ENCODE measurements around the gene TRAM2. TPM values are rescaled to one million over a fixed set of nuclear protein-coding genes. Genes with fewer than 3 reads are reported as not detected.

Gene TRAM2
- total RNA-seq, 1 donor from 2014 or later, result 16.8 TPM

DNA sequence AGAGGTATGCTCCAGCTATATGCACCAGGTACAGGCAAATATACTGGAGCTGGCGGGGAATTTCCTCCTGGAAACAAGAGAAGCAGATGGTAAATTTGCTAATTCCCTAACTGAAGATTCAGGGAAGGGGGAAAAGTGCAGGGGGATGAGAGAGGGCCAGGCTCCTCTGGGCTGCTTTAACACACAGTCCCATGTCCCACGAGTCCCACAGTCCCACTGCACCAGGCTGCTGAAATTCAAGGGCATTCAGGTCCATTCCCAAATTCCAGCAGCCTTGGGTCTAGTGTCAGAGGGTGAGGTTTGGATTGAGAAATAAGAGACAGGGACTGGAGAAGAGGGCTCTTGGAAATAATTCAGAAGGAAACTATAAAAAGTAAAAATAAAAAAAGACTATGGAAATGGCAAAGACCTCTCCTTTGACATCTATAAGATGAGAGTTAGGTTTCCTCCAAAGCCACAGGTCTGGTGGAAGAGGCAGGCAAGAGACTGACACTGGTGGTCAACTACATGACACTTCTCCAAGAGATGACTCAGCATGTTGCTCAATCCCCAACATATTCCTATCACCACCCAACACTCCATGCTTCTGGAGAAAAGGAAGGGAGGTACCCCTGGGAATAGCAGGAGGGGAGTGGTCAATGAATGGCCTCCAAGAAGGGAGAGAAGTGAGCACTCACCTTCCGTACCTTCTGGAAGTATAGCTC lies 69.2 kb downstream of the TRAM2 start:
- no peak for DNase-seq

DNA sequence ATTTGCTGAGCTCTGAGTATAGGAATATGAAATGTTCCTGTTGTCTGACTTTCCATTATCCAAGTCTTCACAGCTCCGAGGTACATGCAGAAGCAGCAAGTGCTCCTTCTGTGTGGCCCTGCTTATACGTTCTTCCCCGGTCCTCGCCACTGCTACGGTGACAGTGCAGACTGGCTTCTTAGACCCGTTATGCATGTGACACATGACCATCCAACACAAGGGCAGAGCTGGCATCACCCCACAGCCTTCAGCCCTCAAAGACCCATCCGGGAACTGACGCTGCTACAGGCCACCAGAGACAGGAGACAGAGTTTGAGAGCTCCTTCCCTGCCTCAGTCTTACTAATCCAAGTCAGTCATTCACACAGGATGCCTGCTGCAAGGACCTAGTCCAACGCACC lies 70.4 kb downstream of the TRAM2 start:
- DNase-seq, result no peak

- DNase-seq, result no peak
These were observed 71.0 kb downstream of the TRAM2 start for GRCh38 chr6:52505726-52506409.

GRCh38 chr6:52504782-52505136 lies 72.1 kb downstream of the TRAM2 start:
- DNase-seq, result no peak

- peak; percentile 24 for DNase-seq
These were observed 72.7 kb downstream of the TRAM2 start for GRCh38 chr6:52503851-52504781.

DNA sequence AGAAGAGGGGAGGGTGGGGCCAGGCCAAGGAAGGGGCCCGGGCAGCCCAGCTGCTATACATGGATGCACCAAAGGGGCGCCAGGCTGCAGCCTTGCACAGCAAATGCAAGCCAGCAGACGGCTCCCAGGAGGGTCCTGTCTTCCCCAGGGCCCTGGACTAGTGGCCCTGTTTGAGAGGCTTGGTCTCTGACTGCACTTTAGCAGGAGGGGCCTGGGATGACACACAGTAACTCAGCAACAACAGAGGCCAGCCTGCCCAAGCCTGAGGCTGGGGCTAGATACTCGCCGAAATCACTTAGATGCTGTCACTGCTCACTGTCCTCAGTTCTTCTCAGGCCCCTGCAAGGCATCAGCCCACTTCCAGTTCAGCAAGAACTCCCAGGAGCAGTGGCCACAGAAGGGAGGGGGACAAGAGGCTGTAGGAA lies 73.5 kb downstream of the TRAM2 start:
- DNase-seq, result no peak

DNA sequence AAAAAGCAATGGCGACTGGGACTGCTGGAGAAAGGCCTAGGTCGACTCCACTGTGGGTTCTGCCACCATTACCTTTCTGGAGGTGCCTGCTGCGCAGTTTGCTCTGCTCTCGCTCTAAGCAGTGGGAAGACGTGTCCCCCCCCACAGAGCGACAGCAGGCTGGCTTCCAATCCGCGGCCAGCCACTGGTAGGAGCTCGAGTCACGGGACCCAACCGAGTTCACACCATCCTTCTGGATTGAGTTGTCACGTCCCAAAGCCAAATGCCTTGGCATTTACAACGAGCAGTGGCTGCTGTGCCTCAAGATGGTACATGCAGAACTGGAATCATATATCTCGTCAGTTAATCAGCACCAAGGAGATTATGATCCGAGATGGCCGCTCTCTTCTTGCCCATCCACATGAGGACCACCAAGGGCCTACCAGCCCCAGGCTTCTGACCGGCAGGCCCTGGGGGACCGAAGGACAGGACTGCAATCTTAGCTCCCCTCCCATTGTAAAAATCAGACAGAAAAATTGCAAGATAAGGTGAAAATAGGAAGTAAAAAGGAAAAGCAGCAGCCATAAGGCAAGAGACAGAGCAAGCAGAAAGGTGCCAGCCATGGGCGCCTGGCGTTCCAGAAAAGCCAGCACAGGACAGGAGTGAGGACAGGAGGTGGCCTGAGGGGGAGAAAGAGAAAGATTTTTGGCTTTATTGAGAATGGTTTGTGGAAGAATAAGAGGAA lies 74.4 kb downstream of the TRAM2 start:
- no peak for DNase-seq

GRCh38 chr6:52500238-52501129 lies 76.4 kb downstream of the TRAM2 start:
- DNase-seq, result no peak

- DNase-seq, result no peak
These were observed 77.1 kb downstream of the TRAM2 start for GRCh38 chr6:52499681-52500236.

GRCh38 chr6:52499026-52499425 lies 77.8 kb downstream of the TRAM2 start:
- DNase-seq, result no peak

DNA sequence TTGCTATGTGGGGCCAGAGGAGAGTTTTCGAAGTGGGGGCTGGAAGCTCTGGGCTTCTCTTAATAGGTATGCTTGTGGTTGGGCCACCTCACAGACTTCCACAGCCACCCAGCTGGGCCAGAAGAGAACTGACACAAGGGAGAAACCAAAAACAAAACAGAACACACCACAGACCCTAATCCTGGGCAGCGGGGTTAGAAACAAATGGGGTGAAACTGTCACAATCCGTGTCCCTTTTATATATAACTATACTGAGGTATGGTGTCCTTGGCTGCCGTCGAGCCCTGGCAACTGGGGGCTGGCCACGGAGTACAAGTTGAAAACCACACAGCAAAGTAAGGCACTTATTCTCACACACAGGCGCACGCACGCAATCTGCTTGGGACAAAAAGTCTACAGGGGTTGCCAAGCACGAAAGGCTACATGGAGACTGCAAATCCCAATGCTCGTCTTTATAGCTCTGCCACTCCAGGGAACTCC lies 78.3 kb downstream of the TRAM2 start:
- DNase-seq, result no peak

GRCh38 chr6:52497652-52498408 lies 79.0 kb downstream of the TRAM2 start:
- DNase-seq, result no peak

DNA sequence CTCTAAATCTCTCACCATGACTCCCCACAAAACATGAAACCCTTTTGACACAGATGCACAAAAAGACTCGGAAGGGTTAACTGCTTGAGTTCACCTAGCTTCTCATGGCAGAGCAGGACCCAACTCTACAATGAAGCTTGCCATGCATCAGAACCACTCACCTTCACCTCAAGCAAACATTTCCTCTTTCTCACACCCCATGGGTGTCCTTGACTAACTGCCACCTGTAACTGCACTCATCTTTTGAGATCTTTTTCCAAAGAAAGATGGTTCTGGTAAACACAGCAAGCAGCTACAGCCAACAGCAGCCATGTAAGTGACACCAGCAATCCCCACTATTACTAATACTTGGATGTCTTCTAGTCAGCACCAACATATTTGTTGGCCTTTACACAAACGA lies 80.2 kb downstream of the TRAM2 start:
- DNase-seq, result no peak

DNA sequence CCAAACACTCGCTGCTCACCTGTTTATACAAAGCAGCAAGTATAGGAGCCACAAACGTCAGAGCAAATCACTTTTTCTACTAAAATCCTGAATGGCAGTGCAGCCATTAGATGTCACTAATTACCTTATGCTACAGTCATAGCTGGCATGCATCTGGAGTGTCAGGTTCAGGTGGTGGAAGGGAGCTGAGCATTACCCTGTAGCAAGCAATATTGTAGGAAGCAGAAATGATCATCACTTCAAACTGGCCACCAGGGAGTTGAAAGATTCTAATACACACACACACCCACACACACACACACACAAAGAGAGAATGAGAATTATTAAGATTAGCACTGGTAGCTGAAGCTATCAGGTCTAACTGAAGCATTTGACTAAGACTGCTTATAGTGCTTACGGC lies 80.9 kb downstream of the TRAM2 start:
- DNase-seq, result no peak

DNA sequence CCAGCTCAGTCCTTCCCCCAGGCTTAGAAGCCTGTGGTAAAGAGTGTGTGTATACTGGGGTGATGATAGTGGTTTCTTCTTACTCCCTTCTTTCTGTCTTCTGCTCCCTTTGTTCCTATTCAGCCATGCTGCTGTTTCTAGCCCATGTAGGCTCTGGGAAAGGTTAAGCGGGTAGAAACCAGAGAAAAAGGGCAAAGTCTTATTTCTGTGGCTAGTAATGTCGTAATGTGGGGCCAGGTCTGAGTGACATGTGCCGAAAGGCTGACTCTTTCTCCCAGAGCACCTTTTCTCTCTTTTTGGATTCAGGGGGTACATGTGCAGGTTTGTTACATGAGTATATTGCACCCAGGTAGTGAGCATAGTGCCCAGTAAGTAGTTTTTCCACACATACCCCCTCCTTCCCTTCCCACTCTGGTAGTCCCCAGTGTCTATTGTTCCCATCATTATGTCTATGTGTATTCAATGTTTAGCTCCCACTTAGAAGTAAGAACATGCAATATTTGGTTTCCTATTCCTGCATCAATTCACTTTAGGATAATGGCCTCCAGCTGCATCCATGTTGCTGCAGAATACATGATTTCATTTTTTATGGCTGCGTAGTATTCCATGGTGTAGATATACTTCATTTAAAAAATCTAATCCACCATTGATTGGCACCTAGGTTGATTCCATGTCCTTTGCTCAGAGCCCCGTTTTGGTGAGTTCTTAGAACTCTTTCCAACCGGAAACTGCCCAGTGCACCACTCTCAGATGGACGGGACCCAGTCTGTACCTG lies 82.4 kb downstream of the TRAM2 start:
- DNase-seq, result no peak

DNA sequence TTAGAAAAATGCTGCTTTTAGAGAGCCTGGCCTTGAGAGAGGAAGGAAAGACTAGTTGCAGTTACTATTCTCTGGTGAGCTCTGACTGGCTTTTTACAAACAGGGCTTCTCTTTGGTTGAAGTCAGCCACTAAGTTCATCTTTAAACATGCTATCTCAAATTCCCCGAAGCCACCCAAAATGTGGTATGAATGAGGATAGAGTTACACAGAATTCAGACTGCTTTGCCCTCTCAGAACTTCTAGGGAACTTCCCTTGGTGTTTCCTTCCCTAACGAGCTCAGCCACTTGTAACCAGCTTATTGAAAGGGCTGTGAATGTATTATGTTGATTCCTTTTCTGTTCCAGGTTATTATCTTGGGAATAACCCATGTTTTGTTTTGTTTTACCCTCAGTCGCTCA lies 83.2 kb downstream of the TRAM2 start:
- no peak for DNase-seq

DNA sequence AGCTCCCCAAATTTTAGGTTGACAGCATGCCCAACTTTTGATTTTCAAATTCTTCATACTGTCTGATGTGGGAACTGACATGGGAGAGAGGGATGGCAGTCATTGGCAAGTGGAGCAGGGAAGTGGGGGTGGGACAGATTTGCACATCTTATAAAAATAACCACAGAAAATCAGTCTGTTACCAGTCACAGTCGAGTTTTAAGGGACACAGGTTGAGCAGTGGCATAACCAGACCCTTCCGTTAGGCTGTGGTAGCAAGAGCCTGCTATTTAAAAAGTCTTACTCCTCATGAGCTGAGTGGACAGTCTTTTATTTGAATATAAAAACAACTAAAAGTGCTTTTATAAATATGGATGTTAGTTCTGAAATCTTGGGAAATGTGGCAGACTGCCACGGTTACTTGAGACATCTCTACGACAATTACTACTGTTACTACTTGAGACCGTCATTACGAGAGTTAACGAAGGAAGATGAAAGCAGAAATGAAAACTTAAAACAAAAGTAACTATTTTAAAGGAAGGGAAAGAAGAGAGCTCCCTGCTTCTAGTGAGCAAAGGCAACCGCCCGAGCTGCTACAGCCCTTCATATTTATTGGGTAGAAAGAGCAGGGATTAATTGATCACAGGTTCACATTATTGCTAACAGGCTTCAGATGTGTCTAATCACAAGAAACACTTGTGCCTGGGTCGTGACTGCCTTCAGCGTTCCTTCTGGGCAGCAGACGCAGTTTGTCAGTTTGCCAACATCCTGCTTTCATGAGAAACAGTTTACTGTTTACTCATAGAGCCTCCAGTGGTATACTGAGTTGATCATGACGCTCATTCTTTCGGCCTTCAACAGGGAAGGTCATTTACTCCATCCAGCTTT lies 85.4 kb downstream of the TRAM2 start:
- no peak for DNase-seq

DNA sequence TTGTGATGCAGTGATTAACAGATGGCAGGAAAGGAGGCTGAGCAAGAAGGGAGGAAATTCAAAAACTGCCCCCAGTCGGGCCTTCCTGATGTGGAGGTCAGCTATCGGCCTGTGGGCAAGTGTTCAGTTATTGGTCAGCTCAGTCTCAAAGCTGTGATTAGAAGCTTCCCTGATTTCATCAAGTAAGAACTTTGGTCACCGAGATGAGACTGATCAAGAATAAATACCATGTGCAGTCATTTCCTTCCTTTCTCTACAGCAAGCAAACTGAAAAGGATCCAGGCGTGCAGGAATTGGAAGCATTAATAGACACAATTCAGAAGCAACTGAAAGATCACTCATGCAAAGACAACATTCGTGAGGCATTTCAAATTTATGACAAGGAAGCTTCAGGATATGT lies 87.0 kb downstream of the TRAM2 start:
- DNase-seq, result no peak

Data from skin of body (tissue), 2 donors.